Posterior vena cava (tissue), 2 donors: Measurements from ENCODE around the gene HTR4. TPM values are rescaled to one million over a fixed set of nuclear protein-coding genes. Genes with fewer than 3 reads are reported as not detected.
"Not testable (repeated sequence)": the region's sequence is repeated elsewhere in the genome, so short reads cannot be mapped to it uniquely, and the experiment has no call there.

Experiments used
- DNase-seq: peaks from one replicate; pipeline ENCODE4 v3.0.0-alpha.2; 2020; ENCODE audit warnings: low spot score
- intact Hi-C, 2 donors: fragments of 100-400 bp; cut with DNase I; formaldehyde crosslinking; loops; one replicate each; pipeline versions ENCODE4 v1.14.1 to v1.14.2; 2022 to 2023
- total RNA-seq, 2 donors: library from RNA; stranded (reverse); fragmentation: NEBNext Ultra II Directional; extraction: Animal tissue kit (Norgen Biotek cat#: 25700); gene quantifications; one replicate each; pipeline ENCODE4 v1.2.1, GENCODE V29; 2021
- donor health status: DM: yes; HTN: yes; CAD: no.
- donor health status: DM: yes; HTN: yes; CAD: no.

HTR4 gene
- total RNA-seq, 2 donors from 2014 or later, result 0.32 to 0.33 TPM

DNA sequence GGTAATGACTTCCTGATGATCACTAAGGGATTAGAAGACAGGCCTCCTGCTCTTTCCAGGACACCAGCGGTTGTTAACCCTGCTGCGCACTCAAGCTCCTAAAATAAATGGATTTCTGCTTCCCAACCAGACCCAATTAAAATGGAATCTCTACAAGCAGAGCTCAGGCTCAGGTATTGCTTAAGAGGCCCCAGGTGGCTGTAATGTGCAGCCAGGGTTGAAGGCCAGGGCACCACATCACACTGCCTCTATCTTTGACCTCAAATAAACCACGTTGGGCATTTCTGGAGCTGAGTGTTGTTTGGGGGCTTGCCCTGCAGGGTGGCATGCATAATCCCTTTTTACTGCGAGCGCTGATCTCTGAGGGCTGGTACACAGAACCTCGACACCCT, 162.5 kb downstream of the HTR4 start:
- intact Hi-C loops, result no loop called here
- DNase-seq, result no peak

DNA sequence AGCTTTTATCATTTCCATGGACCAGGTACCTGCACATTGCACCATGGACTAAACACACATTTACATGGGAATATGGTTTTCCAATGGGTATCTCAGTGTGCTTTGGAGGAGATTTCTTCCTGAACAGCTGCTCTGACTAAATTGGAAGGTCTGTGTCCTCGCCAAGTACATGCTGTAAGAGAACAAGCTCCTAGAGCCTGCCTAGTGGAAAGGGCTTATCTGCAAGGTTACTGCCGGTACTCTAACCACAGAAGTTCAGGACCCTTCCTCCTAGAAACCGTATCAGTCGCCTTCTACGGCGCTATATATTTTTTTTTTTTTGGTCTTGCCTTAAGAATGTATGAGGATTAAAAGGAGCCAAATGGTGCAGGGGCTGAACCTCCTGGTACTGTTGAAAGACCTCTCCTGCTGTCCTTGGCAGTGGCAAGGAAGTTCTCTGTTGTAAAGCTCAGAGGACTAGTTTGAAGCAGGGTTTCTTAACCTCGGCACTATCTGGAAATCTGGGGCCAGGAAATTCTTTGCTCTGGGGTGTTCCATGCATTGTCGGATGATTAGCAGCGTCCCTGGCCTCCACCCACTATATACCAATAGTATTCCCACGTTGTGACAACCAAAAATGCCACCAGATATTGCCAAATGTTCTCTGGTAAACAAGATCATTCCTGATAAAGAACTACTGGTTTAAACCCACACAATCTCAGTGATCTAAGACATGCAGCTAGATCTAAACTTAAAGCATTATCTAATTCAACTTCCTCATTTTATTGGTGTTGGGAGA, 163.1 kb downstream of the HTR4 start:
- intact Hi-C loops, result no loop called here
- DNase-seq, result no peak

DNA sequence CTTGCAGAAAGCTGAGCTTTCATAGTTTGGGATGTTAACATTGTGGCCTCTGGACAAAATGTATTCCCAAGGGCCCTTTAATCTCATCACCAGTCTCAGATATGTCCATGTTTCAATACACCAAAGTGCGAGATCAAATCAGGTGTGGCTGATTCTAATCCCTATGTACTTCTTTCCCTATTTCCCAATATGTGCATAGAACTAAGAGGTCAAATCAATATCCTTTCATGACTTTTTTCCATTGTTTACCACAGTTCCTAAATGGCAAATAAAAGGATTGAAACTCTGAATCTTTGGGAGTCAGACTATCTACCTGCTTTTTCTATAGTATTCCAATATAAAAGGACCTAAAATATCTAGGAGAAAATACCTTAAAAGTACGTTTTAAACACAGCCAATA, 165.6 kb downstream of the HTR4 start:
- DNase-seq, result no peak
- intact Hi-C loops, result no loop called here

DNA sequence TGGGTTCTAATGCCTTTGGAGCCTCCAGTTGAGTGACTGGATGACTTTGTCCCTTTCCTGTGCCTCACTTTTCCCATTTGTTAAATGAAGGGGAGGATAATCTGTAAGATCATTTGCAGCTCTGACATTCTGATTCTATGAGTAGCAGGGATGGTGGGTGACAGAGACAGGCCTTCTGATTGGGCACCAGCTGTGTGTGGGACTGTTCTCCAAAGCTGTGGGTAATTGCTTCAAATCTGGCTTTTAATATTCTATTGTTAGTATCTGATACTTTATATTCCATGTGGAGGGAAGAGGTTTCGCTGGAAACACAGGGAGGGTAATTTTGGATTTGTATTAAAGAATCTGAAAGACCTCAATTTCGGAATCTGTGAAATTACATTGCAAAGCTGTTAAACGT, 167.9 kb downstream of the HTR4 start:
- DNase-seq, result no peak
- intact Hi-C loops, result no loop called here

DNA sequence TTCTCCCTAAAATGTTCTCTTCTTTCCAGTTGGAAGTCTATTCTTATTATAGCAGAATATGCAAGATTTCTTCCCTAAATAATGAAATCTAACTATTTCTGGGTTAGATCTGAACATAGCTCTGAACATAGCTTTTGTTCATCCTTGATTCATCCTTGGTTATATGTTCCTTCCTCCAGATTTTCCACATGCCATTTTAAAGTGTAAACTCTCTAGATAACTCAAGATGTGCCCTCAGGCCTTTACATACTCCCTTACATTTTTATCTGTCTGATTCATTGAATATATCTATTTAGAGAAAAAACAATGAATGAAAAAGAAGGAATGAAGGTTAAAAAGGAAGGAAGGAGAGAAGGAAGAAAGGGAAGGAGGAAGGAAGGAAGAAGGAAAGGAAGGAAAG, 169.7 kb downstream of the HTR4 start:
- no peak for DNase-seq
- intact Hi-C loops, result no loop called here

DNA sequence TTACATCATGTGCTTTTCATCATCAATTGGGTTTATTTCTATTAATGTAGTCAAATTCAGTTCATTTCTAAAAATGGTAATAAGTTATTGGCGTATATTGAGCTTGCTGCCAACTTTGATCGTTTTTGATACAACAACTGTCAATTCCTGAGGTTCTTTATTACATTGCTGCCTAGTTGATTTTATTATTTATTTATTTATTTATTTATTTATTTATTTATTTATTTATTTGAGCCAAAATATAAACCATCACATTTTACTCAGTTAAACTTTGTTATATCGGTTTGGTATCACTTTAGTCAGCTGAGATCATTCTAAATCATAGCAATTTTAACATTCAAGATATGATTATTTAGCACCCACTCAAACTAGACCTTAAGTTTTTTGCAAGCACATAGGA, 170.6 kb downstream of the HTR4 start:
- no peak for DNase-seq
- intact Hi-C loops, result no loop called here

DNA sequence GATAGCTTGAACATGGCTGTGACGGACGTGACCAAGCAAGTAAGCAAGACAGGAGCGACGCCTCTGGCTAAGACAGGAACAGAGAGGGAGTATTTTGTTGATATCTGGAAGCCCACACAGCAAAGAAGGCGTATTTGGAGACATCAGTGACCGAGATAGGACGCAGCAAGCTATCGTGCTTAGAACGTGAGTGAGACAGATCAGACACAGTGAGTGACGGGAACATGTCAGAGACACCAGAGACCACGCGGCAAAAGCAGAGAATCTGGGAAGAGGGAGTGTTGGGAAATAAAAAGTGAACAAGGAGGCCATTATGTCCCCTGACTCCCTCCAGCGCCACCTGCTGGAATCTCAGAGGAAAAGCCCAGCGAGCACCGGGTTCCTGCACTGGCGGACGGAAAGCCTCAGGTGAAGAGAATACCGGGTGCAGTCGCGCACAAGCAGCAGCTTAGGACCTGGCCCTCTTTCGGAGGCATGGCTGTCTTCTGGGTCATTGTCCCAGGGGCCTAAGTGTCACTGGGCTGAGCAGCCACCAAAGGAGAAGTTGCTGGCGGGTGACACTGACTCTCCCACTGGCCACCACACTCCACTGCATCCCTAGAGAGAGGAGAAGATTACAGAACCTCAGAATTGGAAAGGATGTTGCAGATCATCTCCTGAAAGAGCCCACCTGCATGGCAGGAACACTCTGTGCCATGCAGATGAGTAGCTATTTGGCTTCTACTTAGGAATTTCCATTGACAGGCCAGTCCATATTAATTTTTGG, 171.4 kb downstream of the HTR4 start:
- intact Hi-C loops, result no loop called here
- DNase-seq, result peak; percentile 87

DNA sequence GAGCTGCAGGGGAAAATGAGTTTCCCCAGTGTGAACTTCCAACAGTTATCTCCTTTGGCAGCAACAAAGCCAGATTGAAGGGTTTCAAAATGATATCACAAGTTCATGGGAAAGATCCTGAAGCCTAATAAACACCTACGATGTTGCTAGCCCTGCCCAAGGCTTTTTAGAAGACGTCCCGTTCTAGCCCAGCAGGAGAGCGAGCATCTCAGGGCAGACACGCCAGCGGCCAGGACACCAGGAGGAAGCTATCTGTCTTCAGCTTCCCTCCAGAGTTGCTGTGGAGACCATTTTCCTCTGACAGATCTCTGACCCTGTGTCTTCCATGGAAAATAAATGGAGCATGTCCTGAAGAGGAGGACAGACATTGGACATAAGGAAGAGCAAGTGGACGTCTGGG, 172.1 kb downstream of the HTR4 start:
- intact Hi-C loops, result no loop called here

DNA sequence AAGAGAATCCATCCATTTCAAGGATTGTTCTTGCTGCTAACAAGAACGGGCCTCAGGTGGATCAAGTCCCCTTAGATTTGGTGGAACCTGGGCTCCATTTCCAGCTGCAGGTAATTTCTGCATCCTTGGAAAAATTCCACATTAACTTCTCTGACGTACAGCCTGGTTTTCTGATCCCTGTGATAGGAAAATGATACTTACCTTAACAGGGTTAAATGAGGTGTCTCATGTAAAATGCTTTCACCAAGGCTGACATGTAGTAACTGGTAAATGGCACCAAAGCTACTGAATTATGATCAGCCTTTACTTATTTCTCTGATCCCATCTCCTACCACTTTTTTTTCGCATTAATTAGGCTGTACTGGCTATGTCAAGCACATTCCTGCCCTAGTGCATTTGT, 176.9 kb downstream of the HTR4 start:
- intact Hi-C loops, result no loop called here

More for the DNA sequence above, 172.1 kb downstream of the HTR4 start:
- DNase-seq, result no peak

DNA sequence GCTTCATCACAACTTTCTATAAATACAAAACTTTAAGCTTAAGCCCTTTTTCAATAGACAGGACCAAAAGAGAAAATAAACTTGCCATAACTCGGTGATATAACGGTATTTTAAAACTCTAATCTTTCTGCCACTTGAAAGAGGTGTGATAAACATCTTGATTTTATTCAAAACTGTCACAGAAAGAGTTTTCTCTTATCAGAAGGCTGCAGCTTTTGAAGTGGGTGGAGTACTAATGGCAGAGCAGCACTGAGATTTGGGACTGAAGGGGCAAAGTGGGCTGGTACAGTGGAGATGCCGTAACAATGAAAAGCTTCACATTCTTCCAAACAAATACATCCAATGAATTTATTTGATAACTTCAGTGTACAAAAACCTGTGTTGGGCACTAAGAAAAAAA, 178.0 kb downstream of the HTR4 start:
- no peak for DNase-seq
- intact Hi-C loops, result no loop called here

More for the DNA sequence above, 176.9 kb downstream of the HTR4 start:
- no peak for DNase-seq

DNA sequence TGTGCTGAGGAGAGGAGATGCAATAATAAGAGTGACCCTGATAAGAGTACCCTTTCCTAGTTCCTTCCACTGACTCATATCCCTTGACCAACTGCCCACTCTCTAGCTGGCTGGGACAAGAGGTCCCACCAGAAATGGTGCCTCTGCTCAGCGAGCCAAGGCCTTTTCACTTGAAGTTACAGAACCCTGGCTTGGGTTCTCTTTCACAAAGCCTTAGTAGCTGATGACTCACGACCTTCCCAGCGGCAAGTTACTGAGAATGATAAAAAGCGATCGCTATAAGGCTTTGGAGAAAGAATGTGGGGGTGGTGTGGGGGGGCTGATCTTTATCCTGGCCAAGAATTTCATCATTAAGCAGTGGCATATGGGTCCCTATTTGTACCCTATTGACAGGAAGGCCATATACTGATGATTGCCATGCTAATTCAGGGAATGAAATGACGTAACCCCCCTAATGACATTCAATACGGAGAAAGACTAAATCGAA, 180.3 kb downstream of the HTR4 start:
- DNase-seq, result peak; percentile 91
- intact Hi-C loops, result no loop called here

DNA sequence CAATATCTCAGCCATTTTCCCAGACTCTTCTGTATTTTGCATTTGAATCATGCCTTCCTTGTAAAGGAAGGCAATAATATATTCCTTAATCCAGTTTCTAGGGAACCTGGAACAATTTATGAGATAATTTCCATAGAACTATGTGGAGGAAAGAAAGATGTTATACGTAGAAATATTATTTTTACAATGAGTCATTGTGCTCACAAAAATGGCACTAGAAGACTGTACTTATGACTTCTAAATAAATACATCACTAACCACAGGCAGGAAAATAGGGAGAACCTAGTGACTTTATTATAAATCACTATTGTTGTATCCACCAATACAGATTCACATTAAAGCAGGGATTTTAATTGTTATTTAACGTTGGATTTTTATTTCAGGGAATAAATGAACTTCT, 182.9 kb downstream of the HTR4 start:
- no peak for DNase-seq
- intact Hi-C loops, result no loop called here

DNA sequence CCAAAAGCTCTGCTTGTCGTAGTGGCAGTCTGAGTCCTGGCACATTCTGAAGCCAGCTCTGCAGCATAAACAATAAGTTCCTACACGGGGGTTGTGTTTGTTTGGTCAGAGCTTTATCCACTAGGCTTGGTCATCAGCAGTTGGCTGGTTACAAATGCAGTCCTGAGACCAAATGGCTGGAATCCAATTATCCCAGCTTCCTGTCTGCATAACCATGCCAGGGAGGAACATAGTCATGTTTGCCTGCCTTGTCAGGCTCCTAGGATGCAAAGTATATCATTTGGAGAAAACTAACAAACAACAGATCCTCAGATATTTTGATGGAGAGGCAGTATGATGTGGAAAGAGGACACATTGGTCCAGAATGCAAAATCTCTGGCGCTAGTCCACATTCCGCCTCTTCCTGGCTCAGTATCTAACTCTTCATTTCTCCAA, 184.8 kb downstream of the HTR4 start:
- no peak for DNase-seq
- intact Hi-C loops, result no loop called here

DNA sequence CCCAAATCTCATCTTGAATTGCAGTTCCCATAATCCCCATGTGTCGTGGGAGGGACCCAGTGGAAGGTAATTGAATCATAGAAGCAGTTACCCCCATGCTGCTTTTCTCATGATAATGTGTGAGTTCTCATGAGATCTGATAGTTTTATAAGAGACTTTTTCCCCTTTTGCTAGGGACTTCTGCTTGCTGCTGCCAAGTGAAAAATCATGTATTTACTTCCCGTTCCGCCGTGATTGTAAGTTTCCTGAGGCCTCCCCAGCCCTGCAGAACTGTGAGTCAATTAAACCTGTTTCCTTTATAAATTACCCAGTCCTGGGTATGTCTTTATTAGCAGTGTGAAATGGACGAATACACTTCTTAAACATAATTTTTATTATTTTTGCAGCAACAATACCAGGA, 185.6 kb downstream of the HTR4 start:
- DNase-seq, result not testable (repeated sequence)

DNA sequence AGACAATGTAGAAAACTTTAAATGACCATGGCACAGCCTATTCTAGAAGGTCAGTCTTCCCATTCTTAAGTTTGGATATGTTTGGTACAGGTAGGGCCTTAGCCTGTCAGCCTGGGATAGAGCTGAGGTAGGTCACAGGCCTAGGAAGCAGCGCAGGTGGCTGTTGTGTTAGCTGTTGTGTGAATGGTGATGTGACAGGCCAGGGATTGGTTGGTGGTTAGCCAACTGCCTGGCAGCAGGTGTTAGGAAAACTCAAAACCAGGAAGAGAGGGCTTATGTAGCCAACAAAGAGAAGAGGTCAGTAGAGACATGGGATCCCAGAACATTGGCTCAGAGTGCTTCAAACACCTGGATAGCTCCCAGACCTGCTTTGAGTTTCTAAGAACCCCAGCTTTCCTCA, 186.4 kb downstream of the HTR4 start:
- intact Hi-C loops, result no loop called here
- no peak for DNase-seq

More for the DNA sequence above, 185.6 kb downstream of the HTR4 start:
- intact Hi-C loops, result not testable (repeated sequence)

DNA sequence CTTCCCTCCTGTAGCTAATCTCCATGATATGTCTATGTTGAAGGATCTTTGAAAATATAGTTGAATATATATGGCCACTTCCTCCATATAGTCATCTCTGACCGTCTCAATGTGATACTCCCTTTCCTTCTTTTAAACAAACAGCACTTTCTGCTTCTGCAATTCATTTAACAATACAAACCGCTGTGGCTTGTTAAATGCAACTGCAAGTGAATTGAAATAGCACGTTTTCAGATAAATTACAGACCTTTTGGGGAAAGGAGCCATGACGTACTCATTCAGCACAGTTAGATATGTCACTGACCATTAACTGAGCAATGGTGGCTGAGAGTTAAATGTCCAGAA, 188.1 kb downstream of the HTR4 start:
- DNase-seq, result no peak
- intact Hi-C loops, result no loop called here

DNA sequence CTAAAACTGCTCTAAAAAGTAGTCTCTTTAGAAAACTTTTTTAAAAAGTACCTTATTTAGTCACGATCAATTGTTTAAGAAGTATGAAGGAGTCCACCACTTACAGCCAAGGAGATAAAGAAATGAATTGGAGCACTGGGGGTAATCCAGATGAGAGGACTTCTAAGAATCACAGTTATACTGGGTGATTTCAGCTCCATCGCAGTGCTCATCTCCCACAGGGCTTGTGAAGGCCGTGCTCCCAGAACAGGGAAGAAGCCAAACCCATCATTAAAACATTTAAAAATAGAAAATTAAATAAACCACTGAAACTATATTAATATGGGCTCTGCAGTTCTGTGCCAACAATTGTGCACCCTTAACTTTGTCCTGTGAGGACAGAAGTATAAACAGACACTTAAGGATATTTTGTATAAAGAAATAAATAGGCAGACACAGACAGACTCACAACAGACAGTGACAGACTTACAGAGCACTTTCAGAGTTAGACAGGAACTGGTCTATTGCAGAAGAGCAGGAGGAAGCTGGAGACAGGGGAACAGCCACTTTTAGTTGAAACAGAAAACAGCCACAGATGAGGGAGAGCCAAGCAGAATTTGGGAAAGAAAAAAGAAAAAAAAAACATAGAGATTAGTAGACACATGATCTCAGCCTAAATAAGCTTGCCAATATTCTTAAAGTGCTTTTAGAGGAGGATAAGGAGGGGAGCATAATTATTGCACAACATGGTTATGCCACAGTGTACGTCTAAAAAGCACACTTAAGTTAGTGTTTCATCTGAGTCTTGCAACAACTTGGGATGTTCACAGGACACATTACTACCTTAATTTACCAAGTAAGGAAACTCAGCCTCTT, 188.7 kb downstream of the HTR4 start:
- DNase-seq, result no peak
- intact Hi-C loops, result no loop called here

DNA sequence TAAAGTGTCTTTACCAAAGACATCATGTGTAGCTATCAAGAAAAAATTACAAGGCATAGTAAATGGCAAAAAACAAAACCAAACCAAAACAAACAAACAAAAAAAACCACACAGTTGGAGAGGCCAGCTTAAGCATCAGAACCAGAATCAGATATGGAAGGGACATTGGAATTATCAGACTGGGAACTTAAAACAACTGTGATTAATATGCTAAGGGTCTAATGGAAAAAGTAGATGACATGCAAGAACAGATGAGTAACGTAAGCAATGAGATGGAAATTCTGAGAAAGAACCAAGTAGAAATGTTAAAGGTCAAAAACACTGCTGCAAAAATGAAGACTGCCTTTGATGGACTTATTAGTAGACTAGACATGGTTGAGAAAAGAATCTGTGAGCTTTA, 194.7 kb downstream of the HTR4 start:
- no peak for DNase-seq
- intact Hi-C loops, result no loop called here

DNA sequence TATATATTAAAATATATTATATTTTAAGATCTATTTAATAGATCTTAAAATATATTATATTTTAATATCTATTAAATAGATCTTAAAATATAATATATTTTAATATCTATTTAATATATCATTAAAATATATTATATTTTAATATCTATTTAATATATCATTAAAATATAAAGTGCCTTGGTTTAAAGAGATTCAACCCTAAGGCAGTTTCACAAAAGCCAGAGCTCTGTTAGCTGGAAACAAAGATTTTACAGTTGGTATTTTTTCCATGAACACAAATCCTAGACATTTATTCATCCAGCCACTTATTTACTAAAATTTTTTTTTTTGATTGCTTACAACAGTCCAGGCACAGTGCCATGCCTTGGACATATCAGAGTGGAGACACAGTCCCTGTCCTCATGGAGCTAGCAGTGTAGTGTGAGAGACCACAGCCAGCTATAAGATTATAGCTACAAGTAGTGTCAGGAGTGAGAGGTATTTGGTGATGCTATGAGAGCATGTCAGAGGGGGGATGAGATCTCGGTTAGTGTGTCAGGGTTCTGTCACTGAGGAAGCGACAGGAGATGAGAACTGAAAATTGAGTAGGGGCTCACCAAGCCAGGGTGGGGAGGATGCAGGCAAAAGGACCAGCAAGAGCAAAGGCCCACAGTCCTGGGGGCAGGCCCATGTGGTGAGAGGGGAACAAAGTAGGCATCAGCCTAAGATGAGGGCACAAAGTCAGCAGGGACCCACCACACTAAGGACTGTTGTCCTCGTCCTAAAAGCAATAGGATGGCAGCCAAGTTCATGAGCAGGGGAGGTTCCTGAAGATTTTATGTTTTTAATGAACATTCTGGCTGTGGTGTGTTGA, 196.1 kb downstream of the HTR4 start:
- intact Hi-C loops, result no loop called here
- DNase-seq, result no peak
